ENCODE results near the gene DGKH. TPM values are rescaled to one million over a fixed set of nuclear protein-coding genes. Genes with fewer than 3 reads are reported as not detected.
A peak's percentile ranks its signal among the peaks of the same experiment; 100 is the strongest.

DGKH gene
- total RNA-seq, 1 experiment from 2014 or later, result 5.2 TPM

DNA sequence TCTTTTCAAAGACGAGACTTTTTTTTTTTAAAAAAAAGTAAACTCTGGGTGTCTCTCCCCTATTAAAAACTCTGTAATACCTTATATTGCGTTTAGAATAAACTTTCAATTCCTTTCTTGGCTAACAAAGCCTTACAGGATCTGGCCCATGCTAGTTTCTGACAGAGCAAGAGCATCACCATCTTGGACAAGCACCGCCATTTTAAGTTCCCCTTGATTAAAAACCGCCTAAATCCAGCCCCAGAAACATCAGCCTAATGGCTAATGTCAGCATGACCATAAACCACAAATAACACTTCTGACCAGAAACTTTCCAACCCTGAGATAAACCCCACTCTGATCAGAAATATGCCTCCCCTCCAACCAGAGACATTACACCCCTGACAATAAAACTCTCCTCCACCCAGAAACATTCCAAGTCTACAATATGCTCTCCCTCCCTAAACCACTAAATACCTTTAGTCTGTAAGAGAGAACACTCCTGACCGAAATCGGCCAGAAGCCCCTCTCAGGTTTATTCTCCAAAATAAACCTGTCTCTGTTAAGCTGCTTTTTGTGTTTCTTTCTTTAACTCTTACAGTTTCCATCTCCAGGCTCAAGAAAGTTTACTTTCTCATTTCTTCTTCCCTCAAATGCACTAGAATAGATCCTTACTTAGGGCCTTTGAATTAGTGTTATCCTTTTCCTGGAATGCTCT, 221.9 kb downstream of the DGKH start:
- TF ChIP-seq CTCF (IDR thresholded peaks at IDR 0.05; ENCODE audit: insufficient read depth in 1 of 2, low read depth in 1 of 2, low read length in 1 of 2, severe bottlenecking in 1 of 2, unreplicated experiment in 1 of 2), result no peak
- Histone ChIP-seq H3K36me3 (ENCODE audit: control insufficient read depth, insufficient read depth, low read length) (no peaks in the 10 kb centered on the region), H3K4me1 (peaks cover 13% of the 10 kb centered on the region), H3K9me3 (no peaks in the 10 kb centered on the region), H3K4me3 (ENCODE audit: low read depth, low read length) (no peak overlapping the region; the same call in 1 of the 2 replicates), H3K27me3 (replicated peaks; ENCODE audit: control insufficient read depth, insufficient read depth, low read length) (no peaks in the 10 kb centered on the region)
- ChIA-PET CTCF (no interaction called here), POLR2A (no interaction called here)
- Mint-ChIP-seq H3K9me3 (ENCODE audit: unreplicated experiment) (peaks cover 14% of the 10 kb centered on the region), H3K4me1 (ENCODE audit: low read depth, unreplicated experiment) (peaks cover 17% of the 10 kb centered on the region), H3K36me3 (ENCODE audit: insufficient read depth, unreplicated experiment) (peaks cover 11% of the 10 kb centered on the region), H3K4me3 (ENCODE audit: unreplicated experiment) (peak overlapping the region; percentile 98), H3K27ac (ENCODE audit: unreplicated experiment) (peak overlapping the region; percentile 94), H3K27me3 (ENCODE audit: insufficient read depth, unreplicated experiment) (no peaks in the 10 kb centered on the region)
- DNase-seq, result no peak
- intact Hi-C loops (cut with micrococcal nuclease; ENCODE audit: unreplicated experiment), result no loop called here
- BruUV-seq (replicated peaks), result no TSS peak

DNA sequence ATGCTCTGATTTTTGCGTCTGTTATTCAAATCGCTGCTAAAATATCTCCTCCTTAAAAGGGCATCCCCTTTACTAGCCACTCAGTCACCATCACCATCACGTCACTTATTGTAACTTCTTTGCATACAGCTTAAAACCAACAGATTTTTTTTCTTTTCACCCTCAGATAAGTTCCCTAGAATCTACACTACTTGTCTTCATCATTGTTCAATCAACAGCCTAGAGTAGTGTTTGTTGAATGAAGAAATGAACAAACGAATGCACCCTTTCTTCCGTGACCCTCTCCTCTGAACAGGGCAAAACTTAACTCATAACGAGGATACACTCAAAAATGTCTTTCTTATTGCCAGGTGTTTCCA, 222.4 kb downstream of the DGKH start:
- POLR2A ChIA-PET, result no interaction called here
- TSS peak; percentile 76 for BruUV-seq (replicated peaks)

More for the DNA sequence above, 222.4 kb downstream of the DGKH start:
- Mint-ChIP-seq H3K4me1 (ENCODE audit: low read depth, unreplicated experiment) (peaks cover 17% of the 10 kb centered on the region), H3K36me3 (ENCODE audit: insufficient read depth, unreplicated experiment) (peaks cover 11% of the 10 kb centered on the region), H3K4me3 (ENCODE audit: unreplicated experiment) (peak overlapping the region; percentile 98), H3K27me3 (ENCODE audit: insufficient read depth, unreplicated experiment) (no peaks in the 10 kb centered on the region), H3K27ac (ENCODE audit: unreplicated experiment) (peak overlapping the region; percentile 94), H3K9me3 (ENCODE audit: unreplicated experiment) (peaks cover 14% of the 10 kb centered on the region)
- no peak for DNase-seq
- no peaks in the 10 kb centered on the region for H3K9me3 ChIP-seq
- intact Hi-C loops (cut with micrococcal nuclease; ENCODE audit: unreplicated experiment), result no loop called here
- peaks cover 13% of the 10 kb centered on the region for H3K4me1 ChIP-seq
- CTCF ChIA-PET, result no interaction called here
- TF ChIP-seq CTCF (IDR thresholded peaks at IDR 0.05; ENCODE audit: insufficient read depth in 1 of 2, low read depth in 1 of 2, low read length in 1 of 2, severe bottlenecking in 1 of 2, unreplicated experiment in 1 of 2), result no peak
- no peaks in the 10 kb centered on the region for H3K27me3 ChIP-seq (replicated peaks; ENCODE audit: control insufficient read depth, insufficient read depth, low read length)
- no peaks in the 10 kb centered on the region for H3K36me3 ChIP-seq (ENCODE audit: control insufficient read depth, insufficient read depth, low read length)
- H3K4me3 ChIP-seq (ENCODE audit: low read depth, low read length), result peak overlapping the region; percentile 97
